ENCODE results near the gene SAXO1. TPM values are rescaled to one million over a fixed set of nuclear protein-coding genes. Genes with fewer than 3 reads are reported as not detected.
"Not testable (repeated sequence)": the region's sequence is repeated elsewhere in the genome, so short reads cannot be mapped to it uniquely, and the experiment has no call there.

Gene SAXO1
- total RNA-seq, 1 donor from 2014 or later: not detected

GRCh38 chr9:18999173-18999785, 33.7 kb downstream of the SAXO1 start:
- intact Hi-C loops (cut with micrococcal nuclease): no loop called here

- intact Hi-C loops (cut with micrococcal nuclease): no loop called here
Measured at GRCh38 chr9:18997151-18997550, 35.9 kb downstream of the SAXO1 start.

GRCh38 chr9:18996211-18996610, 36.8 kb downstream of the SAXO1 start:
- intact Hi-C loops (cut with micrococcal nuclease): no loop called here

GRCh38 chr9:18994263-18994916, 38.6 kb downstream of the SAXO1 start:
- intact Hi-C loops (cut with micrococcal nuclease): no loop called here

- intact Hi-C loops (cut with micrococcal nuclease): not testable (repeated sequence)
Measured at GRCh38 chr9:18991197-18991596, 41.8 kb downstream of the SAXO1 start.

GRCh38 chr9:18990494-18990893, 42.5 kb downstream of the SAXO1 start:
- intact Hi-C loops (cut with micrococcal nuclease): no loop called here

- intact Hi-C loops (cut with micrococcal nuclease): no loop called here
Measured at GRCh38 chr9:18989865-18990264, 43.1 kb downstream of the SAXO1 start.

GRCh38 chr9:18989097-18989496, 43.9 kb downstream of the SAXO1 start:
- intact Hi-C loops (cut with micrococcal nuclease): no loop called here

GRCh38 chr9:18988003-18988402, 45.0 kb downstream of the SAXO1 start:
- intact Hi-C loops (cut with micrococcal nuclease): no loop called here

- intact Hi-C loops (cut with micrococcal nuclease): no loop called here
Measured at GRCh38 chr9:18985996-18986395, 47.0 kb downstream of the SAXO1 start.

GRCh38 chr9:18985464-18985951, 47.5 kb downstream of the SAXO1 start:
- intact Hi-C loops (cut with micrococcal nuclease): no loop called here

GRCh38 chr9:18982262-18982620, 50.8 kb downstream of the SAXO1 start:
- intact Hi-C loops (cut with micrococcal nuclease): no loop called here

- intact Hi-C loops (cut with micrococcal nuclease): no loop called here
Measured at GRCh38 chr9:18981476-18982261, 51.3 kb downstream of the SAXO1 start.

GRCh38 chr9:18980189-18980588, 52.8 kb downstream of the SAXO1 start:
- intact Hi-C loops (cut with micrococcal nuclease): no loop called here

- intact Hi-C loops (cut with micrococcal nuclease): no loop called here
Measured at GRCh38 chr9:18979367-18979766, 53.6 kb downstream of the SAXO1 start.

- intact Hi-C loops (cut with micrococcal nuclease): no loop called here
Measured at GRCh38 chr9:18978188-18978587, 54.8 kb downstream of the SAXO1 start.

GRCh38 chr9:18976709-18977531, 56.1 kb downstream of the SAXO1 start:
- intact Hi-C loops (cut with micrococcal nuclease): no loop called here

GRCh38 chr9:18976221-18976708, 56.7 kb downstream of the SAXO1 start:
- intact Hi-C loops (cut with micrococcal nuclease): no loop called here

GRCh38 chr9:18973348-18973747, 59.7 kb downstream of the SAXO1 start:
- intact Hi-C loops (cut with micrococcal nuclease): no loop called here

- intact Hi-C loops (cut with micrococcal nuclease): no loop called here
Measured at GRCh38 chr9:18972675-18973074, 60.3 kb downstream of the SAXO1 start.

- intact Hi-C loops (cut with micrococcal nuclease): no loop called here
Measured at GRCh38 chr9:18971909-18972308, 61.1 kb downstream of the SAXO1 start.

All from T-helper 2 cell treated with Interferon-gamma antibody and Interleukin-4, amounts not matched to agents 100 ng/mL and 5 ng/mL, for 36 hours (primary cell).